HG03159 (cell line): Measurements from ENCODE around the gene ADPGK.
"Not testable (repeated sequence)": the region's sequence is repeated elsewhere in the genome, so short reads cannot be mapped to it uniquely, and the experiment has no call there.

Experiments
- ATAC-seq: cut with Tn5 transposase; IDR thresholded peaks from one replicate; pipeline ENCODE4 v1.9.1; 2021; ENCODE audit warnings: mild to moderate bottlenecking, moderate library complexity; ENCODE audit not compliant: unreplicated experiment

The ADPGK gene

GRCh38 chr15:72751751-72752455, 31.7 kb downstream of the ADPGK start:
- ATAC-seq, result no peak

- no peak for ATAC-seq
Observed at GRCh38 chr15:72749700-72750099, 33.9 kb downstream of the ADPGK start.

GRCh38 chr15:72740219-72740618, 43.3 kb downstream of the ADPGK start:
- peak; percentile 81 for ATAC-seq

- no peak for ATAC-seq
Observed at GRCh38 chr15:72737723-72738122, 45.8 kb downstream of the ADPGK start.

- ATAC-seq, result no peak
Observed at GRCh38 chr15:72737061-72737460, 46.5 kb downstream of the ADPGK start.

- no peak for ATAC-seq
Observed at GRCh38 chr15:72735111-72735510, 48.4 kb downstream of the ADPGK start.

- ATAC-seq, result no peak
Observed at GRCh38 chr15:72733941-72734738, 49.4 kb downstream of the ADPGK start.

- ATAC-seq, result no peak
Observed at GRCh38 chr15:72732516-72732915, 51.0 kb downstream of the ADPGK start.

GRCh38 chr15:72732086-72732485, 51.5 kb downstream of the ADPGK start:
- ATAC-seq, result no peak

GRCh38 chr15:72728821-72729220, 54.7 kb downstream of the ADPGK start:
- ATAC-seq, result no peak

- ATAC-seq, result not testable (repeated sequence)
Observed at GRCh38 chr15:72728249-72728648, 55.3 kb downstream of the ADPGK start.

GRCh38 chr15:72727154-72727553, 56.4 kb downstream of the ADPGK start:
- no peak for ATAC-seq

GRCh38 chr15:72725851-72726250, 57.7 kb downstream of the ADPGK start:
- not testable (repeated sequence) for ATAC-seq

- ATAC-seq, result no peak
Observed at GRCh38 chr15:72725446-72725845, 58.1 kb downstream of the ADPGK start.

GRCh38 chr15:72724028-72724427, 59.5 kb downstream of the ADPGK start:
- no peak for ATAC-seq

- no peak for ATAC-seq
Observed at GRCh38 chr15:72722071-72722696, 61.4 kb downstream of the ADPGK start.

GRCh38 chr15:72708551-72709303, 74.8 kb downstream of the ADPGK start:
- ATAC-seq, result not testable (repeated sequence)

GRCh38 chr15:72706266-72706665, 77.3 kb downstream of the ADPGK start:
- no peak for ATAC-seq
